ENCODE measurements around the gene RAB26.

RAB26 gene

GRCh38 chr16:2159175-2159838 lies 10.9 kb downstream of the RAB26 start:
- DNase-seq = peak in 38 of 56 donors; percentile 19 to 84 (median 54)

DNA sequence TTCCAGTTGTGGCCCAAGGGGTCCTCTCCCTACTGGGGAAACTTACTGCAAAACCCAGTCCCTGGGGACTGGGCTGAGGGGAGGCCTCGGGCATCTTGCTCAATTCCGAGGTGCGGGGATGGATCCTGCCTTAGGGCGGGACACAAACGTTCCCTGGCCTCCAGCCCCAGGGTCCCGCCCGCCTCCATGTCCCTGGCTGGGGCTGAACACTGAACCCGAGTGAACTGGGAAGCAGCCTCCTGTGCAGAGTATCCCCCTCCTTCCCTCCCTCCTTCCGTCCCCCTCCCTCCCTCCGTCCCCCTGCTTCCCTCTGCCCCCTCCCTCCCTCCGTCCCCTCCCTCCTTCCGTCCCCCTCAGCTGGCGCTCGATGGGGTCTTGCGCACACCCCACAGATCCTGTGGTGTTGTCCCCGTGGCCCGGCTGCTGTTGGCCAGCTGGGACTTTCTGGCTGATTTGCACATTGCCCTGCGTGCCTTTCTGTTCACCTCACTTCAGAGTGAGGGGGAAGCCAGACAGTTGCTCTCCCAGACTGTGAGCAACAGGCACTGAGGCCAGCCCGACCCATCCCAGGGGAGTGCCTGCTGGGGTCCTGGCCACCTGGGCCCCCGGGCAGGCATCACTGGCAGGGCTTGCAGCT lies 12.6 kb downstream of the RAB26 start:
- DNase-seq = no peak

DNA sequence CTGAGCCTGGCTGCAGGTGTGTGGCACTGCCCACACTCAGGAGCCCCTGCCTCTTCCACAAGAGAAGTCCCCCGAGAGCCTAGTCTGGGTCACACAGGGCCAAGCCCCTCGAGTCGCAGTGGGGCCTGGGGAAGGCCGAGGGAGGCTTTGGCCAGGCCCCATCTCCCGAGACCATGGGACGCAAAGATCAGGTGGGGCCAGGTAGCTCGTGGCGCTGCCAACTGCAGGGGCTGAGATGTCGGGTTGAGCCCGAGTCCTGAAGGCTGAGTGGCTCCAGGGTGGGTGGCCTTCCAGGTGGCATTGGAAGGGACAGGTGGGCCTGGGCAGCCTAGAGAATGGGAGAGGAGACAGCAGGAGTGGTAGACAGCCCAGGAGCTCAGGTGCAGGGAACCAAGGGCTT lies 13.5 kb downstream of the RAB26 start:
- DNase-seq = no peak

DNA sequence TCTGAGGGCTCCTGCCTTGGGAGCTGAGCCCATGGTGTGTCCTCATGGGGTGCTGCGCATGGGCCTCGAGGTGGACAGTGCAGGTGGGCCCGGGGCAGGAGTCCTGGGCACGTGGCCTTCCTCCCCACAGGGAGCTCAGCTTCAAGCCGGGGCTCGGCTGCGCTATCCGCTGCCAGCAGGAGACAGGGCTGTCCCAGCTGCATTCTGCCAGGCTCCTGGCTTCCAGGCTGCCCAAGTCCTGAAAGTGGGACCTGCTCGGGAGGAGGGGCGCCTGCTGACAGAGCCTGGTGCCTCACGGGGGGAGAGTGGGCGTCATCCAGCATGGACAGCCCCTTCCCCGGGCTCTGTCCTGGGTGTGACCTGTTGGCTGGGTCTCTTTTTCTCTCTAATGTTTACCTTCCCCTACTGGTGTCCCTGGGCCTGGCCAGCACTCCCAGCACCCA lies 14.3 kb downstream of the RAB26 start:
- DNase-seq = peak in 1 of 56 donors; percentile 20

- DNase-seq = no peak
Observed at GRCh38 chr16:2163211-2163881, 14.9 kb downstream of the RAB26 start.

DNA sequence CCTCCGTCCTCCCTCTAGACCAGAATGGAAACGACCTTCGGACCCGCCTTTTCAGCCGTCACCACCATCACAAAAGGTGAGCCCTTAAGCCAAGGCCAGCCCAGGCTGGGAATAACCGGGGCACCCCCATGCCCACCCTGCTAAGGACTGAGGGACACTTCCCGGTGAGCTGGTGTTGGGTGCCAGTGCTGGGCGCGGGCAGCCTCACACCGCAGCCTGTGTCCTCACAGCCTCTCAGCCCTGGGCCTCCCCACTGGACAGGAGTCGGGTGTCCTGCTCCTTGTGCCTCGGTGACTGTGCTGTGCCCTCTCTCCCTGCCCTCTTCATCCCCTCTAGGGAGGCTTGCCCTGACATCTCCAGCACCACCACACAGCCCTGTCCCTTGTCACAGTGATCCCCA lies 17.4 kb downstream of the RAB26 start:
- DNase-seq = no peak

DNA sequence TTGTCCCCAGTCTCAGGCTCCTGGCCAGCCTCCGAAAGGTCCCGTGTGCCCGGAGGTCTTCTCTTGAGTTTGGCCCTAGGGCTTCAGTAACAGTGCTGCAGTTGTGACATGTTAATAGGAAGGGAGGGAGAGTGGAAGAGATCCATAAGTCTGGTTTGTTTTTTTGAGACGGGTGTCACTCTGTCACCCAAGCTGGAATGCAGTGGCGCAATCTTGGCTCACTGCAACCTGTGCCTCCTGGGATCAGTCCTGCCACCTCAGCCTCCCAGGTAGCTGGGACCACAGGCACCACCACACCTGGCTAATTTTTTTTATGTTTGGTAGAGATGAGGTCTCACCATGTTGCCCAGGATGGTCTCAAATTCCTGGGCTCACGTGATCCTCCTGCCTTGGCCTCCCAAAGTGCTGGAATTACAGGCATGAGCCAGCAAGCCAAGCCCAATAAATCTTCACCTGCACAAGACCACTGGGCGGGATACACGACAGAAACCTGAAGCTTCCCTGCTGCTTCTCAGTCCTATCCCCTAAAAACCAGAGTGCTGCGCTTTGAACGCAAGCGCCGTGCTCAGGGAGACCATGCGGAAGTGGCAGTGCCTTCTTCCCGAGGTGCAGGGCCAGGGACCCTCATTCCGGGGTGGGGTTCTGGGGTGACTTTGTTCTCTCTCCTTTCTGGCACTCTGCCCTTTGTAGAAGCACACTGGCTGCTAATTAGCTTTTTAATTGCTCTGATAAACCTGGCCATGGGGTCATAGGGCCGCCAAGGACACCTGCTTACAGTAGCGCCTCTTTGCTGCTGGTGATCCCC lies 18.0 kb downstream of the RAB26 start:
- DNase-seq = no peak

GRCh38 chr16:2167068-2167638 lies 18.7 kb downstream of the RAB26 start:
- DNase-seq = no peak

DNA sequence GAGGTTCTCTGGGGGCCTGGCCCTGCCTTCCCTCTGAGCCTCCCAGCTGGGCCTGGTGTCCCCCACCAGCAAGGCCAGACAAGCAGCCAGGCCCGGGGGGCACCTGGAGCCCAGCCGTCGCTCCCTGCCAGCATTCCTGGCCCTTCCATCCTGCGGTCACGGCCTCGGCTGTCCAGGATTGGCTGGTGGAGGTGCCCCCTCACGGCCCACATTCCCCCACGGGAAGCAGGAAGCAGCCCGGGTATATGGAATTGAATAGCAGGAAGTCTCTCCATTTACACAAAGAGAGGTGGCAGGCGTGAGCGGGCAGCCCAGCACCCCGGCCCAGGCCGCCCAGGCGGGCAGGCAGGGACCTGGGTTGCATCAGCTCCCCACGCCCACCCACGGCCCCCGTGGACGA lies 21.7 kb downstream of the RAB26 start:
- DNase-seq = no peak

- DNase-seq = no peak
Observed at GRCh38 chr16:2170587-2171435, 22.4 kb downstream of the RAB26 start.

DNA sequence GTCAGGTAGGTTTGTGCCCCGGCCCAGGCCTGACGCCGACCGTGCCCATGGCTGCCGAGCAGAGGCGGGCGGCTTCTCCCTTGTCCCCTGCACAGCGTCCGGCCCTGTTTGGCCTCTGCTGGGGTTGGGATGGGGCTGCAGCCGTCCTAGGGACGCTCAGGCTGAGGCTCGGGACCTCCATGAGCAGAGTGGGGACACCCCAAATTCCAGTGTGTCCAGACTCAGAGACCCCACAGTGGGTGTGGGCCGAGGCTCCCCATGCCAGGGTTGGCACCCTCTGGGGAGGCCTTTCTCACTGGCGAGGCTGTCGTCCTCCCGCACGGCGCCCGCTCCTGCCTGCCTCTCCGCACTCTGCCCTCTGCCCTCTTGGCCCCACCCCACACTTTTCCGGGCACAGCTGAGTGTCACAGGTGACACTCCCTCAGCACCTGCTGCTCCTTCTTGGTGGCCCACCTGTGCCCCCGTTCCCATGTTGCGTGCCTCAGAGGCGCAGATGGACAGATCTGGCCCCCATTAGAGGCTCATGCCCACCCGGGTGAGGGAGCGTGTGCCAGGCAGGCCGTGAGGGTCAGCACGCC lies 23.3 kb downstream of the RAB26 start:
- DNase-seq = no peak

- DNase-seq = no peak
Observed at GRCh38 chr16:2172688-2173335, 24.4 kb downstream of the RAB26 start.

DNA sequence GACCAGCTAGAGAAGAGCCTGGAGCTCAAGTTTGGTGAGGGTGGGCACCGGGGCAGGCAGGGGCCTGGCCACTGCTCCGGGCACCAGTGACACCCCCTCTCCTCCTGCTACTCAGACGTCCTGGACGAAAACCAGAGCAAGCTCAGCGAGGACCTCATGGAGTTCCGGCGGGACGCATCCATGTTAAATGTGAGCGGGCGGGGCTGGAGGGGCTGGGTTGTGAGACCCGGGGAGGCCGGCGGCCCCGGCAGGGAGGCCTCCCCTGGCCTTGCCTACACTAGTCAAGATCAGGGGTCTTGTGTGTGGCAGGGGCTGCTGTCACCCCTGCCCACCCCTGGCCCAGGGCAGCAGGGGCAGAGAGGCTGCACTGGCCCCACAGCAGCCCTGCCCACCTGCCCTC lies 24.9 kb downstream of the RAB26 start:
- DNase-seq = no peak

GRCh38 chr16:2173916-2174315 lies 25.5 kb downstream of the RAB26 start:
- DNase-seq = no peak

- DNase-seq = peak in 7 of 56 donors; percentile 13 to 25 (median 23)
Observed at GRCh38 chr16:2174396-2175131, 26.1 kb downstream of the RAB26 start.

GRCh38 chr16:2175454-2175853 lies 27.0 kb downstream of the RAB26 start:
- DNase-seq = no peak

- no peak for DNase-seq
Observed at GRCh38 chr16:2176047-2176446, 27.6 kb downstream of the RAB26 start.

DNA sequence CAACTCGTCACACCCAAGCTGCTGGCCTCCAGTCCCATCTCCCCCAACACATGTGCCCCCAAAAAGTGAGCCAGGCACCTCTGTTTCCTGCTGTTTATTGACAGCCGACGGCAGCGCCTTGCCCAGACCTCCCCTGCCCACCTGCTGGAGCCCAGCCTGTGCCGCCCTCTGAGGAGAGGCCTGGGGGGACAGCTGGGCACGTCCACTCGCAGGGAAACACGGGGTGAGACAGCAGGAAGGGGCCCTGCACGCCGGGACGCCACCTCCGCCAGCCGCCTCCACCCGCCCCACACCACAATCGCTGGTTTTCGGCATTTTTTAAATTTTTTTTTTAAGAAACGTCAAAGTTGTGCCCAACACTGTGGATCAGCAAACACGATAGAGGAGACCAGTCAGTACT lies 28.7 kb downstream of the RAB26 start:
- DNase-seq = no peak

DNA sequence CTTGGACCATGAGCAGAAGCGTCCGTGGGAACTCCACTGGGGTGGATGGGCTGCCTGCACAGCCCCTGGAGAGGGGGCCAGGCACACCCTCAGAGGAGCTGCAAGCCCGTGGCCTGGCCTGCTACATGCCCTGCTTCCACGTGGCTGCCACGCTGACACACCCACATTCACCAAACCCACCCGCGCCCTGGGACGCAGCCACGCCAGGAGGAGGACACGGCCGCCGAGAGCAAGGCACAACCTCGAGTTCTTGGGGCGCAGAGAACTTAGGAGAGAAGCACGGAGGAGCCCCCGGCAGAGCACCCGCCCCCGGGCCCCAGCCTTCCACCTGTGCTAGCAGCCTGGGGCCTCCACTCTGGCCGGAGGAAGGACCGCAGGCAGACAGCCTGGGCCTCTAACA lies 29.1 kb downstream of the RAB26 start:
- DNase-seq = no peak

Measured in amygdala (tissue), 56 donors.